Loucy (cell line): Measurements from ENCODE around the gene STK38L.

Source experiments
- CTCF ChIP-seq: fragments of 200-600 bp; sonication (generic); conservative IDR thresholded peaks from 2 replicates; pipeline ENCODE4 v1.5.1; 2014; ENCODE audit warnings: mild to moderate bottlenecking, antibody characterized with exemption, low read length
- EZH2phosphoT487 ChIP-seq: fragments of 200-600 bp; IDR thresholded peaks from 2 replicates; pipeline ENCODE4 v1.6.1; 2018; ENCODE audit warnings: antibody characterized with exemption, mild to moderate bottlenecking, moderate library complexity, borderline replicate concordance

GRCh38 chr12:27332714-27333402, 88.8 kb downstream of the STK38L start, which contains the start of gene BMAL2:
- TF ChIP-seq CTCF = no peak
- TF ChIP-seq EZH2phosphoT487 = no peak
